ENCODE data around the gene TSR3.

Gene TSR3

DNA sequence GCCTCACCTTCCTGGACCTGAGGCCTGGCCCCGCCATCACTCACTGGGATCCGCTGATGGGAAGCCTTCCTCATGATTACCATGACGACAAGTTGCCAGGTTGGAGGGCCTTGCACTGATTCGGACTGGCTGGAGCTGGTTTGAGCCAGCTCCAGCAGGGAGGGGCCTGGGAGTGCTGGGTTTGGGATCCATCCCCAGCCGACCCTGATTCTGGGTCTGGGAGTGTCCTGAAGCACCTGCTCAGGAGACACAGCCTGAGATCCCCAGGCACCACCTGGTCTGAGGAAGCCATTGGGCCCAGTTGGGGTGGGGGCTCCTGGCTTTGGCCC is 24.1 kb downstream of the TSR3 start:
- Histone ChIP-seq H3K36me3 (ENCODE audit: control insufficient read depth in 1 of 2, insufficient read depth in 2 of 2, low read depth in 1 of 2, low read length in 2 of 2) (peaks cover 29 to 48% of the 10 kb centered on the region in 2 experiments), H3K14ac (ENCODE audit: low read length in 2 of 2) (no peak overlapping the region), H3K27ac (ENCODE audit: low read length, poor library complexity, severe bottlenecking) (no peak overlapping the region), H3K9me3 (ENCODE audit: control insufficient read depth, low read length) (no peaks in the 10 kb centered on the region), H3K23ac (ENCODE audit: low read length in 2 of 2) (no peak overlapping the region), H2BK5ac (ENCODE audit: low read depth, low read length, poor library complexity, severe bottlenecking) (no peak overlapping the region), H3K79me1 (replicated peaks; ENCODE audit: low read length, poor library complexity, severe bottlenecking) (peaks cover 19% of the 10 kb centered on the region), H3K9ac (ENCODE audit: low read length) (no peak overlapping the region), H2BK12ac (ENCODE audit: low read length in 2 of 2) (no peak overlapping the region), H3K4me3 (ENCODE audit: insufficient read depth in 1 of 2, low read depth in 1 of 2, low read length in 2 of 2) (no peak overlapping the region), H4K8ac (ENCODE audit: low read length) (no peak overlapping the region), H3K4me1 (ENCODE audit: control insufficient read depth, insufficient read depth, low read depth, low read length) (peaks cover 16% of the 10 kb centered on the region), H3K27me3 (ENCODE audit: control insufficient read depth in 1 of 2, insufficient read depth in 1 of 2, low read length in 2 of 2) (peaks cover 22 to 25% of the 10 kb centered on the region in 2 experiments), H3K18ac (ENCODE audit: low read depth in 1 of 2, low read length in 2 of 2) (no peak overlapping the region), H2AK5ac (ENCODE audit: low read length, severe bottlenecking) (no peak overlapping the region), H2BK15ac (ENCODE audit: low read depth, poor library complexity, severe bottlenecking) (no peak overlapping the region), H2BK120ac (ENCODE audit: low read depth, low read length) (no peak overlapping the region), H3K4me2 (ENCODE audit: low read length, poor library complexity, severe bottlenecking) (no peak overlapping the region), H3K4ac (ENCODE audit: low read depth in 1 of 2, low read length in 2 of 2) (no peak overlapping the region), H2AFZ (ENCODE audit: low read depth, low read length) (no peak overlapping the region), H4K91ac (ENCODE audit: low read length) (no peak overlapping the region)
- DNase-seq, result no peak
- WGBS, result 85% methylated on average over 5 of the region's 5 CpGs

DNA sequence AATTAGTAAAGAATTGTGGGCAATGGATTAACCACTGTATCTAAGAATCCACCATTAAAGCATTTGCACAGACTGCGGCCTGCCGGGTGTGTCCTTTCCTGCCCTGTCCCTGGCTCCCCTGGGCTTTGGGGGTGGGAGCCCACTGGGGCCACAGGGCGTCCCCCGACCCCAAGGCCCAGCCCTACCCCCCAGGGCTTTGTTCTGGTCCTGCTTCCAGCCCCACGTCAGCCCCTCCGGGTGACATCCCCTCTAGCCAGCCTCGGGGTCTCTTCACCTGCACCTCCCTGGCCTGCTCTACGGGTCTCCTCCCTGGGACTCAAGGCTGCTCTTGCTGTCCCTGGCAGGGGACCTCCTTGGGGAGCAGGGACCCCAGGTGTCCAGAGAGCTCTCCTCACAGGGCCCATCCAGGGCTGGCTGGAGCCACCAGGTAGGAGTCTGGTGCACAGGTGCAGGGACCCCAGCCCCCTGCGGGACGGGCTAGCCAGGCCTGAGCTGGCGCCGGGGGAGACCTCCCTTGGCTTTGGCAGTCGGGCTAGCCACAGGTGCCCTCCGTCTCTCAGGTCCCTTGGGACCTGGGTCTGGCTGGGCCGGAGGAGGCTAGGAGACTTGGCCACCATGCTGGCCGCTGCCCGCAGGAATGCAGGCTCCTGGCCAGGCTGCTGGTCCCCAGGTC is 24.6 kb downstream of the TSR3 start:
- Histone ChIP-seq H2BK15ac (ENCODE audit: low read depth, poor library complexity, severe bottlenecking) (no peak overlapping the region), H3K79me1 (replicated peaks; ENCODE audit: low read length, poor library complexity, severe bottlenecking) (peaks cover 19% of the 10 kb centered on the region), H3K9me3 (ENCODE audit: control insufficient read depth, low read length) (no peaks in the 10 kb centered on the region), H2BK5ac (ENCODE audit: low read depth, low read length, poor library complexity, severe bottlenecking) (no peak overlapping the region), H4K91ac (ENCODE audit: low read length) (no peak overlapping the region), H3K36me3 (ENCODE audit: control insufficient read depth in 1 of 2, insufficient read depth in 2 of 2, low read depth in 1 of 2, low read length in 2 of 2) (peaks cover 32 to 52% of the 10 kb centered on the region in 2 experiments), H3K4me2 (ENCODE audit: low read length, poor library complexity, severe bottlenecking) (no peak overlapping the region), H4K8ac (ENCODE audit: low read length) (no peak overlapping the region), H2BK120ac (ENCODE audit: low read depth, low read length) (no peak overlapping the region), H3K9ac (ENCODE audit: low read length) (no peak overlapping the region), H3K4me1 (ENCODE audit: control insufficient read depth, insufficient read depth, low read depth, low read length) (peaks cover 11% of the 10 kb centered on the region), H2AFZ (ENCODE audit: low read depth, low read length) (no peak overlapping the region), H3K23ac (ENCODE audit: low read length in 2 of 2) (no peak overlapping the region), H3K18ac (ENCODE audit: low read depth in 1 of 2, low read length in 2 of 2) (no peak overlapping the region), H2AK5ac (ENCODE audit: low read length, severe bottlenecking) (no peak overlapping the region), H3K4me3 (ENCODE audit: insufficient read depth in 1 of 2, low read depth in 1 of 2, low read length in 2 of 2) (no peak overlapping the region), H3K14ac (ENCODE audit: low read length in 2 of 2) (no peak overlapping the region), H3K27me3 (ENCODE audit: control insufficient read depth in 1 of 2, insufficient read depth in 1 of 2, low read length in 2 of 2) (peaks cover 17 to 20% of the 10 kb centered on the region in 2 experiments), H3K27ac (ENCODE audit: low read length, poor library complexity, severe bottlenecking) (no peak overlapping the region), H3K4ac (ENCODE audit: low read depth in 1 of 2, low read length in 2 of 2) (no peak overlapping the region), H2BK12ac (ENCODE audit: low read length in 2 of 2) (no peak overlapping the region)
- 90% methylated on average over 17 of the region's 17 CpGs for WGBS
- DNase-seq, result no peak

DNA sequence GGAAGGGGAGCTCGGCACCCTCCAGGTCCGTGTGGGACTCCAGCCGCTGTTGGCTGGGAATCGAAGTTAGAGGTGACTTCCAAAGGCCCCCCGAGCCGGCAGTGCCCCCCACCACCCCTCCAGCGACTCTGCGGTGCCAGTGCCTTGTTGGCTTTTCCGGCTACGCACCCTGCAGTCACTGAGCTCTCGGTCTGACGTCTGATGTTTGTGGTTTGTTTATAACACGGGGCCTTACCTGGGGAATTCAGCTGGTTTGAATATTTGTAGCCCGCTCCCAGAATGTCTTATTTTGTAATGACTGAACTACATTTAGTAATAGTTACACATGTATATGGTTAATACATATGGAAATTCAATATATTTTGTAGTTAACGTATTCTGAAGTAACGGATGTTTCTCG is 25.3 kb downstream of the TSR3 start:
- no peak overlapping the region for H2BK5ac ChIP-seq (ENCODE audit: low read depth, low read length, poor library complexity, severe bottlenecking)
- no peak overlapping the region for H3K4me3 ChIP-seq (ENCODE audit: insufficient read depth in 1 of 2, low read depth in 1 of 2, low read length in 2 of 2)
- H4K8ac ChIP-seq (ENCODE audit: low read length), result no peak overlapping the region
- no peak overlapping the region for H2BK120ac ChIP-seq (ENCODE audit: low read depth, low read length)
- H3K27ac ChIP-seq (ENCODE audit: low read length, poor library complexity, severe bottlenecking), result no peak overlapping the region
- H2BK12ac ChIP-seq (ENCODE audit: low read length in 2 of 2), result no peak overlapping the region
- no peak overlapping the region for H4K91ac ChIP-seq (ENCODE audit: low read length)
- H3K9me3 ChIP-seq (ENCODE audit: control insufficient read depth, low read length), result no peaks in the 10 kb centered on the region
- WGBS, result 80% methylated on average over 16 of the region's 17 CpGs
- H3K23ac ChIP-seq (ENCODE audit: low read length in 2 of 2), result no peak overlapping the region
- no peak overlapping the region for H3K18ac ChIP-seq (ENCODE audit: low read depth in 1 of 2, low read length in 2 of 2)
- H3K27me3 ChIP-seq (ENCODE audit: control insufficient read depth in 1 of 2, insufficient read depth in 1 of 2, low read length in 2 of 2), result peaks cover 10 to 13% of the 10 kb centered on the region in 2 experiments
- no peak overlapping the region for H3K4ac ChIP-seq (ENCODE audit: low read depth in 1 of 2, low read length in 2 of 2)
- H2AK5ac ChIP-seq (ENCODE audit: low read length, severe bottlenecking), result no peak overlapping the region
- no peak overlapping the region for H3K4me2 ChIP-seq (ENCODE audit: low read length, poor library complexity, severe bottlenecking)
- H3K36me3 ChIP-seq (ENCODE audit: control insufficient read depth in 1 of 2, insufficient read depth in 2 of 2, low read depth in 1 of 2, low read length in 2 of 2), result peaks cover 37 to 59% of the 10 kb centered on the region in 2 experiments
- H3K9ac ChIP-seq (ENCODE audit: low read length), result no peak overlapping the region
- no peak overlapping the region for H3K14ac ChIP-seq (ENCODE audit: low read length in 2 of 2)
- no peak overlapping the region for H2AFZ ChIP-seq (ENCODE audit: low read depth, low read length)
- DNase-seq, result no peak
- H3K79me1 ChIP-seq (replicated peaks; ENCODE audit: low read length, poor library complexity, severe bottlenecking), result peaks cover 19% of the 10 kb centered on the region
- no peak overlapping the region for H2BK15ac ChIP-seq (ENCODE audit: low read depth, poor library complexity, severe bottlenecking)
- peaks cover 4% of the 10 kb centered on the region for H3K4me1 ChIP-seq (ENCODE audit: control insufficient read depth, insufficient read depth, low read depth, low read length)

DNA sequence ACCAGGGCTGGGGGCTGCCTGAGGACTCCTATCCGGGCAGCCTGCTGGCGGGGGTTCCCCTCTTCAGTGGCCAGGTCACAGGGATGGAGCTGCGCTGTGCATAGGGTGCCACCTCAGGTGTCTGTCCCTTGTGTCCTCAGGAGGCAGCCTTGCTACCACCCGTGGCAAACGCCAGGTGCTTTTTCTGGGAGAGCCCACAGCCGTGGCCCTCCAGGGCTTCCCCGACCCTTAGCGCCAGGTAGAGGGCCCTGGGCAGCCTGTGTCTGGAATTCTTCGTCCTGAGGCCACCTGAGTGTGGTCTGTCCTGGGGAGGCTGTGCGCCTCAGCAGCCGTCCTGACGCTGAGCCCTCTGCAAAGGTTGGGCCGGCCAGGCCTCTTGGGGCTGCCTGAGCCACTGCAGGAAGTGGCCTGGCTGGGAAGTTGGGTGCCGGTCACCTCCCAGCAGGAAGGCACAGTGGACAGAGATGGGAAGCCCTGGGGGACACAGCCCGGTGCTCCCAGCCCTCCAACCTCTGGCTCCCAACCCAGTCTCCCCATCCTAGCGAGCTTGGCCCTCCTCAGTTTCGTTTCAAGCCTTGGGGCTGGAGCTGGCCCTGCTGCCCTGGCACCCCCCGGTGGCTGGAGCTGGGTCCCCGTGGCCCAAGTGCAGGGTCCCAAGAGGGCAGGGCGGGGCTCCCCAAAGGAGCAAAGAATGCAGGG is 25.9 kb downstream of the TSR3 start:
- Histone ChIP-seq H3K27me3 (ENCODE audit: control insufficient read depth in 1 of 2, insufficient read depth in 1 of 2, low read length in 2 of 2) (peaks cover 5 to 7% of the 10 kb centered on the region in 2 experiments), H3K27ac (ENCODE audit: low read length, poor library complexity, severe bottlenecking) (no peak overlapping the region), H3K14ac (ENCODE audit: low read length in 2 of 2) (no peak overlapping the region), H3K4me3 (ENCODE audit: insufficient read depth in 1 of 2, low read depth in 1 of 2, low read length in 2 of 2) (no peak overlapping the region), H2BK15ac (ENCODE audit: low read depth, poor library complexity, severe bottlenecking) (peak overlapping the region; percentile 23), H3K4me2 (ENCODE audit: low read length, poor library complexity, severe bottlenecking) (no peak overlapping the region), H3K9me3 (ENCODE audit: control insufficient read depth, low read length) (no peaks in the 10 kb centered on the region), H3K36me3 (ENCODE audit: control insufficient read depth in 1 of 2, insufficient read depth in 2 of 2, low read depth in 1 of 2, low read length in 2 of 2) (peaks cover 42 to 64% of the 10 kb centered on the region in 2 experiments), H2AFZ (ENCODE audit: low read depth, low read length) (no peak overlapping the region), H3K9ac (ENCODE audit: low read length) (no peak overlapping the region), H2BK12ac (ENCODE audit: low read length in 2 of 2) (no peak overlapping the region), H3K4me1 (ENCODE audit: control insufficient read depth, insufficient read depth, low read depth, low read length) (peaks cover 3% of the 10 kb centered on the region), H2BK120ac (ENCODE audit: low read depth, low read length) (no peak overlapping the region), H2AK5ac (ENCODE audit: low read length, severe bottlenecking) (no peak overlapping the region), H3K18ac (ENCODE audit: low read depth in 1 of 2, low read length in 2 of 2) (no peak overlapping the region), H3K4ac (ENCODE audit: low read depth in 1 of 2, low read length in 2 of 2) (no peak overlapping the region), H4K91ac (ENCODE audit: low read length) (no peak overlapping the region), H4K8ac (ENCODE audit: low read length) (peak overlapping the region; percentile 77), H3K79me1 (replicated peaks; ENCODE audit: low read length, poor library complexity, severe bottlenecking) (peaks cover 23% of the 10 kb centered on the region), H3K23ac (ENCODE audit: low read length in 2 of 2) (no peak overlapping the region), H2BK5ac (ENCODE audit: low read depth, low read length, poor library complexity, severe bottlenecking) (no peak overlapping the region)
- DNase-seq, result no peak
- WGBS, result 80% methylated on average over 20 of the region's 20 CpGs
